Thyroid gland (tissue), 4 donors: Measurements from ENCODE around the gene PTPRN2. TPM values are rescaled to one million over a fixed set of nuclear protein-coding genes. Genes with fewer than 3 reads are reported as not detected.

ENCODE experiments used
- DNase-seq, 2 donors: peaks; one replicate each; pipeline ENCODE4 v3.0.0-alpha.2; 2019
- H3K27ac ChIP-seq, 3 donors: fragments of 200-600 bp; sonication (generic); 1 replicate in 2 of 3; 2 replicates in 1 of 3; pipeline ENCODE4 v1.5.1; 2016 to 2019; ENCODE audit warnings: mild to moderate bottlenecking in 1 of 3, moderate library complexity in 1 of 3
- H3K27me3 ChIP-seq: fragments of 200-600 bp; sonication (generic); one replicate; pipeline ENCODE4 v1.5.1; 2019
- H3K36me3 ChIP-seq, 2 donors: fragments of 200-600 bp; sonication (generic); one replicate each; pipeline ENCODE4 v1.5.1; 2016 to 2019
- H3K4me1 ChIP-seq, 2 donors: fragments of 200-600 bp; sonication (generic); one replicate each; pipeline ENCODE4 v1.5.1; 2017 to 2019
- H3K4me3 ChIP-seq, 3 donors: fragments of 200-600 bp; sonication (generic); replicated peaks in 1 of 3; 1 replicate in 2 of 3; 2 replicates in 1 of 3; pipeline ENCODE4 v1.5.1; 2016; ENCODE audit warnings: mild to moderate bottlenecking in 1 of 3
- H3K9me3 ChIP-seq: fragments of 200-600 bp; sonication (generic); one replicate; pipeline ENCODE4 v1.5.1; 2017
- CTCF ChIP-seq, 6 experiments: fragments of 200-600 bp in 3 of 6; fragments of 450-650 bp in 3 of 6; sonication (generic) in 3 of 6; IDR thresholded peaks; one replicate each; pipeline ENCODE4 v1.5.1; 2016 to 2019; ENCODE audit warnings: antibody characterized with exemption in 6 of 6, mild to moderate bottlenecking in 2 of 6, inconsistent platforms in 1 of 6, moderate library complexity in 1 of 6
- POLR2A ChIP-seq, 2 donors: fragments of 450-650 bp; IDR thresholded peaks; one replicate each; pipeline ENCODE4 v1.6.1; 2017; ENCODE audit warnings: antibody characterized with exemption in 2 of 2, mild to moderate bottlenecking in 2 of 2, moderate library complexity in 1 of 2
- whole genome bisulfite sequencing, 2 donors: methylation state at CpG; one replicate each; pipeline ENCODE4 v1.1.5; 2017; 5-methylcytosine and 5-hydroxymethylcytosine counted together
- intact Hi-C: fragments of 100-400 bp; cut with DNase I; formaldehyde crosslinking; loops from one replicate; pipeline ENCODE4 v1.15.1; 2023
- total RNA-seq, 4 donors: library from RNA; depleted of rRNA; stranded (reverse); fragments of >200 nt; gene quantifications; one replicate each; pipeline ENCODE4 v1.2.3, GENCODE V29; 2016

The PTPRN2 gene
- total RNA-seq, 4 donors from 2014 or later = 4.2 to 9.9 (median 7.7) TPM

GRCh38 chr7:158072991-158073730 is 514.5 kb downstream of the PTPRN2 start:
- intact Hi-C loops = no loop called here
- Histone ChIP-seq H3K9me3 (no peaks in the 10 kb centered on the region), H3K27me3 (no peaks in the 10 kb centered on the region), H3K27ac (no peak overlapping the region), H3K4me1 (no peaks in the 10 kb centered on the region), H3K36me3 (no peaks in the 10 kb centered on the region), H3K4me3 (no peak overlapping the region)
- WGBS, 2 donors = 87 to 90% methylated on average over 14 to 16 of the region's 18 CpGs
- no peak for DNase-seq
- TF ChIP-seq CTCF (IDR thresholded peaks at IDR 0.05) (no peak), POLR2A (IDR thresholded peaks at IDR 0.05) (no peak)

DNA sequence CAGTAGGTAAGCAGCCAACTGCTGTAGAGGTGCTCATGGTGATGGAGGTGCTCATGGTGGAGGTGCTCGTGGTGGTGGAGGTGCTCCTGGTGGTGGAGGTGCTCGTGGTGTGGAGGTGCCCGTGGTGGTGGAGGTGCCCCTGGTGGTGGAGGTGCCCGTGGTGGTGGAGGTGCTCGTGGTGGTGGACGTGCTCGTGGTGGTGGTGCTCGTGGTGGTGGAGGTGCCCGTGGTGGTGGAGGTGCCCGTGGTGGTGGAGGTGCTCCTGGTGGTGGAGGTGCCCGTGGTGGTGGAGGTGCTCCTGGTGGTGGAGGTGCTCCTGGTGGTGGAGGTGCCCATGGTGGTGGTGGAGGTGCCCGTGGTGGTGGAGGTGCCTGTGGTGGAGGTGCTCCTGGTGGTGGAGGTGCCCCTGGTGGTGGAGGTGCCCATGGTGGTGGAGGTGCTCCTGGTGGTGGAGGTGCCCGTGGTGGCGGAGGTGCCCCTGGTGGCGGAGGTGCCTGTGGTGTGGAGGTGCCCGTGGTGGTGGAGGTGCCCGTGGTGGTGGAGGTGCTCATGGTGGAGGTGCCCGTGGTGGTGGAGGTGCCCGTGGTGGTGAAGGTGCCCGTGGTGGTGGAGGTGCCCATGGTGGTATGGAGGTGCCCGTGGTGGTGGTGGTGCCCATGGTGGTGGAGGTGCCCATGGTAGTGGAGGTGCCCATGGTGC is 517.3 kb downstream of the PTPRN2 start:
- DNase-seq = no peak
- Histone ChIP-seq H3K9me3 (no peaks in the 10 kb centered on the region), H3K27me3 (no peaks in the 10 kb centered on the region), H3K4me3 (no peak overlapping the region), H3K36me3 (no peaks in the 10 kb centered on the region), H3K4me1 (no peaks in the 10 kb centered on the region), H3K27ac (no peak overlapping the region)
- TF ChIP-seq POLR2A (IDR thresholded peaks at IDR 0.05) (no peak), CTCF (IDR thresholded peaks at IDR 0.05) (no peak)
- WGBS, 2 donors = 92 to 93% methylated on average over 17 to 21 of the region's 21 CpGs
- intact Hi-C loops = no loop called here

GRCh38 chr7:158068853-158069252 is 518.8 kb downstream of the PTPRN2 start:
- no peak for DNase-seq

GRCh38 chr7:158067931-158068482 is 519.6 kb downstream of the PTPRN2 start:
- Histone ChIP-seq H3K27me3 (no peaks in the 10 kb centered on the region), H3K9me3 (no peaks in the 10 kb centered on the region), H3K36me3 (no peaks in the 10 kb centered on the region), H3K4me1 (no peaks in the 10 kb centered on the region), H3K4me3 (no peak overlapping the region), H3K27ac (no peak overlapping the region)
- 91 to 94% methylated on average over 9 to 13 of the region's 14 CpGs for WGBS, 2 donors
- DNase-seq = no peak
- no peak for TF ChIP-seq CTCF (IDR thresholded peaks at IDR 0.05)
- no peak for TF ChIP-seq POLR2A (IDR thresholded peaks at IDR 0.05)
- intact Hi-C loops = no loop called here

More at GRCh38 chr7:158068853-158069252, 518.8 kb downstream of the PTPRN2 start:
- no peak for TF ChIP-seq CTCF (IDR thresholded peaks at IDR 0.05)
- TF ChIP-seq POLR2A (IDR thresholded peaks at IDR 0.05) = no peak
- Histone ChIP-seq H3K4me1 (no peaks in the 10 kb centered on the region), H3K27me3 (no peaks in the 10 kb centered on the region), H3K4me3 (no peak overlapping the region), H3K27ac (no peak overlapping the region), H3K9me3 (no peaks in the 10 kb centered on the region), H3K36me3 (no peaks in the 10 kb centered on the region)
- intact Hi-C loops = no loop called here
- WGBS, 2 donors = 91 to 92% methylated on average over 9 of the region's 9 CpGs
